RPMI8226 (cell line): Measurements from ENCODE around the gene SBF2.
A peak's percentile ranks its signal among the peaks of the same experiment; 100 is the strongest.
"Not testable (repeated sequence)": the region's sequence is repeated elsewhere in the genome, so short reads cannot be mapped to it uniquely, and the experiment has no call there.

Experiments
- DNase-seq: peaks from one replicate; pipeline ENCODE4 v3.0.0-alpha.2; 2015

Gene SBF2

DNA sequence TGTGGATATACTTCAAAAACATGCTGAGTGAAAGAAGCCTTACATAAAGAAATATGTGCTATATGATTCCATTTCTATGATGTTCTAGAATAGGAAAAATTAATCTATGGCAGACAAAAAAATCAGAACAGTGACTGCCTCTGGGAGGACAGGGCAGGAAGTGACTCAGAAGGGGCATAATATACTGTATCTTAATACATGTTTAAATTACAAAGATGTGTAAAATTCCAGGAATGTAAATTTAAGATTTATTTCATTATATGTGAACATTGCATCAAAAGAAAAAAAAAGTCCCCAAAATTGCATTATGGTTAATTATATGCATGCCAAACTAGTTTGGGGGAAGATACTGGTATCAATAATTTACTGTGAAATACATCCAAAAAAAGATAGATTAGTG is 32.2 kb downstream of the SBF2 start:
- DNase-seq, result no peak

DNA sequence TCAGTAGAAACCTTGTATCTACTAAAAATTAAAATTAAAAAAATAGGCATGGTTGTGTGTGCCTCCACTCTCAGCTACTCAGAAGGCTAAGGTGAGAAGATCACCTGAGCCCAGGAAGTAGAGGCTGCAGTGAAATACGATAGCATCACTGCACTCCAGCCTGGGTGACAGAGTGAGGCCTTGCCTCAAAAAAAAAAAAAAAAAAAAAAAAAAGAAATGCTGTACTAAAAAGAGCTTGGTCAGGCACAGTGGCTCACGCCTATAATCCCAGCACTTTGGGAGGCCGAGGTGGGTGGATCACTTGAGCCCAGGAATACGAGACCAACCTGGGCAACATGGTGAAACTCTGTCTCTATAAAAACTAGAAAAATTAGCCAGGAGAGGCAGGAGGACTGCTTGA is 36.5 kb downstream of the SBF2 start:
- DNase-seq, result no peak

DNA sequence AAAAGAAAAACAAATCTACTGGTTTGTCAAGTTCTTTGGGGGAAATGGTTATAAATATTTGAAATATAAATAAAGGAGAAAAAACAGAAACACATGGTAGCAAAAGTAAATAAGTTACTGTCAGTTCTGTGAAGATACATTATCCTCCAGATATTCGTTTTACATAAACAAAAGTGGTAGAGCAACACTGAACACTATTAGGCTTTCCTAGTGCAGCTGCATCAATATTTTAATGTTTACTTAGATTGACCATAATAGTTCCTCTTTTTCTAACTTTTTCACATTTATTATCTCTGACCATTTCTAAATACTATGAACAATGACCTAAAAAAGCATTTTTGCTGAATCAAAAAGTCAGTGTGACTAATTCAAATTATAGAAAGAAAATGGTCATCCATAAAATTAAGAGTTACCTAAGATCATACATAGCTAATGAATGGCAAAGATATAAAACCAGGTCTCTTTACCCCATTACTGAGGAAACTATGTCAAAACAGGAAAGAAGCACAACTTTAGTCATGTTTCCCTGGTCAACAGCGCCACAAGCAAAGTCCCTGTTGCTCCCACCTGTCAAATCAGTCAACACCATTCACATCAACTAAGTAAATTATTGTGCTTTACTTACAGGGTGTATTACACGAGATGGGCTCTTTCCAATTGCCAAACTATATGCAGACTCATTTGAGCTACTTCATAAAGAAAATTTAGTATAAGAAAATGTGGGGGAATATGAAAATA is 38.5 kb downstream of the SBF2 start:
- DNase-seq, result no peak

DNA sequence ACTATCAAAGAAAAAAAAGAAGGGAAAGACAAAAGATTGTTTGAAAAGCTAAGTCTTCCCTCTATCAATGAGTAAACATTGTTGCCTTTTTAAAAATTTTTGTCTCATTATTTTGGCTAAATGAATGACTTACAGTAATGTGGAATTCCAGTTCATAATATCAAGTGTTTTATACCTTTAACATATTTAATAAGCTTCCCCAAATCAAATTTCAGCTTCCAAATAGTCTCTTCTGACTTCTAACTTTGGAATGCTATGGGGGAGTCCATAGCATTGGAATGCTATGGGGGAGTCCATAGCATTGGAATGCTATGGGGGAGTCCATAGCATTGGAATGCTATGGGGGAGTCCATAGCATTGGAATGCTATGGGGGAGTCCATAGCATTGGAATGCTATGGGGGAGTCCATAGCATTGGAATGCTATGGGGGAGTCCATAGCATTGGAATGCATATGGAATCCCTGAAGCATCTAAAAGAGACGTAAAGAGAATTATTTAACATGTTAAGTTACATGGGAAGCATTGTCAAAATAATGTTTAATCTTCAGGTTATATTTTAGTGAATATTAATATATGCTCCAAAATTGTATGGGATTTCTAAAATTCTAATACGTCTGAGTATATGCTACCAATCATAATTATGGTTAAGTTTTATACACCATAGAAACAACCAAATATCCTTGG is 44.4 kb downstream of the SBF2 start:
- not testable (repeated sequence) for DNase-seq

DNA sequence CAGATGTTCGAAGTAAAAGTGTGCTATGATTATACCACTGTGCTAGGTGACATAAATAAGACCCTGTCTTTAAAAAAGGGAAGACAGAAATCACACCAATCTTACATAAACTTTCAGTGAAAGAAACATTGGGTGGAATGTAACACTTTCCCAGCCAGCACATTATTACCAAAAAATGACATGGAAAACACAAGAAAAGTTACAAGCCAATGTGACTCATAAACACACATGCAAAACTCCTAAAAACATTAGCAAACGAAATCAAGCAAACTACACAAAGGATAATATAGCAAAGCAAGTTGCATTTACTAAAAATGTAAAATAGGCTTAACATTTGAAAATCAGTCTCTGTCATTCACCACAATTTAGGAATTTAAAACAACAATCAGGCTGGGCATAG is 47.0 kb downstream of the SBF2 start:
- no peak for DNase-seq

DNA sequence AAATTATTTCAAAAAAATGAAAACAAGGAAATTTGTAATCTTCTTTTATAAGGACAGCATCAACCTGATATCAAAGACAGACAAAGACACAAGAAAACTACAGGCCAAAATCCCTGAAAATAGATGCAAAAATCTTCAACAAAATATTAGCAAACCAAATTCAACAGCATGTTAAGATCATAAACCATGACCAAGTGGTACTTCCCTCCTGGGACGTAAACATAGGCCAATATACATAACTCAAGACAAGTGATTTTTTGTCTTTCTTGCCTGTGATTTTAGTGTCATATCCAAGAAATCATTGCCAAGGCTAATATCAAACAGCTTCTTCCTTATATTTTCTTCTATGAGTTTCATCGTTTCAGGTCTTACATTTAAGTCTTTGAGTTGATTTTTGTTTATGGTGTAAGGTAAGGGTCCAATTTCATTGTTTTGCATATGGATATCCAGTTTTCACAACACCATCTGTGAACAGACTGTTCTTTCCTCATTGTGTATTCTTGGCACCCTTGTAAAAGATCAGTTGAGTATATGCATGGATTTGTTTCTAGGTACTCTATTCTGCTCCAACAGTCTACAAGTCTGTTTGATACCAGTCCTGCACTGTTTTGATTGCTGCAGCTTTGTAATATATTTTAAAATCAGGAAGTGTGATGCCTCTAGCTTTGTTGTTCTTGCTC is 50.0 kb downstream of the SBF2 start:
- no peak for DNase-seq

DNA sequence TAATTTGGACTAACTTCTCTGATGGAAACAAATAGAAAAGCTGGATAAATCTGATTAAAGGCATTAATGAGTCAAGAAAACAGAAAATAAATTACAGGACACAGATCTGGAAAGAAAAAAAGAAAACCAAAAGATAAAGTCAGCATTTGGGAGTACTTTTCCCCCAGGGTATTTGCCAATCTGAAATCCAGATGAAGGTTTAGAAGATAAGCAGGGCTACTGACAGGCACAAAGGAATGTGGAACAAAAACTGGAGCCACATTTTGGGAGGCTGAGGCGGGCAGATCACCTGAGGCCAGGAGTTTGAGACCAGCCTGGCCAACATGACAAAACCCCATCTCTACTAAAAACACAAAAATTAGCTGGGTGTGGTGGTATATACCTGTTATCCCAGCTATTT is 57.2 kb downstream of the SBF2 start:
- no peak for DNase-seq

DNA sequence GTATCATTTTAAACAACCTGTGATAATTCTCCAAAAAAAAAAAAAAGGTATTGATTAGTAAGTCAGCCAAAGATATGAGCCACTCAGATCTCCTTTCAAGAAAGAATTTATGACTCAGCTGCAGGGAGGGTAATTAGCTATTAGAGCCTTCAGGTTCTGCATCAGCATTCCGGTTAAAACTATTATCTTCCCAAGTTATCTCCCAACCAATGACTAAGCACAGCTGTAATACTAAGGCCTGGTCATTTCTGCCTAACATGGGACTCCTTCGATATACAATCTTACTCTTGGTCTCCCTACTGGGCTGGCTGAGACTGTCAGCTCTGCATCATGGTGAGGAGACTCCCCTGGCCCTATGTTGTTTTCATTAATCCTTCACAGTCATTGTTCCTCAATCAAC is 60.4 kb downstream of the SBF2 start:
- no peak for DNase-seq

DNA sequence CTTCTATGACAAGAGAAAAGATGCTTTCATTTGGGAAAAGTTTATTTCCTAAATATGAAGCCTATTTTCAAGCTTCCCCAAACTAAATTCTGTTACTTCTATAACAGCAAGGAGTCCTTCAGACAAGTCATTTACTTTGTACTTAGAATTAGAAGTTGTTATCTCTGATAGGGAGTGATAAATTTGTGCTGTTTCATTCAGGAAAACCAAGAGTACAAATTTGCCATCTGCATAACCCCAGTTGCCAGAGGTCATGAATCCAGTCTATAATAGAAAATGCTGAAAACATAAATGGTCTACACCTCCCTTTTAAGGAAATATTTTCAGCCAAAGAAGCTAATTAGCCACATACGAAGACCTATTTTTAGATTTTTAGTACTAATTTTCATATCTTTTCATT is 61.3 kb downstream of the SBF2 start:
- DNase-seq, result no peak

DNA sequence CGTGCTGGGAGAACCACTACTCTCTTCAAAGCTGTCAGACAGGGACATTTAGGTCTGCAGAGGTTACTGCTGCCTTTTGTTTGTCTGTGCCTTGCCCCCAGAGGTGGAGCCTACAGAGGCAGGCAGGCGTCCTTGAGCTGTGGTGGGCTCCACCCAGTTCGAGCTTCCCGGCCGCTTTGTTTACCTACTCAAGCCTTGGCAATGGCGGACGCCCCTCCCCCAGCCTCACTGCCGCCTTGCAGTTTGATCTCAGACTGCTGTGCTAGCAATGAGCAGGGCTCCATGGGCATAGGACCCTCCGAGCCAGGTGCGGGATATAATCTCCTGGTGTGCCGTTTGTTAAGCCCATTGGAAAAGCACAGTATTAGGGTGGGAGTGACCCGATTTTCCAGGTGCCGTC is 62.2 kb downstream of the SBF2 start:
- not testable (repeated sequence) for DNase-seq

DNA sequence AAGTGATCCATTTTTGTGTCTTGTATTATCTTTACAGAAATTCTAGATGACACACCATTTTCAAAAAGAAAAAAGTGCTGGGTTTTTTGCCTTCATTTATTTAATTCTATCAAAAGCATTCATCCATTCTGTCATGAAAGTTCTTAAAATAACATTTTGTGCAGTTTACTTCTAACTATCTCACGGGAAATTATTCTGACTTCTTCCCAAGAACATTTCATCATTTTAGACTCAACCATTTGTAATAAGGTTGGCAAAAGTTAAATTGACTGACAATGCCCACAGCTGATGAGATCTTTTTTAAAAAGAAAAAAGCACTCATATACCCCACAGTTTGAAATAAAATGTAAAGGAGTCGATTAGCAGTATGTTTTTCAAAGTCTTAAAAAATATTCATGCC is 68.5 kb downstream of the SBF2 start:
- DNase-seq, result no peak

DNA sequence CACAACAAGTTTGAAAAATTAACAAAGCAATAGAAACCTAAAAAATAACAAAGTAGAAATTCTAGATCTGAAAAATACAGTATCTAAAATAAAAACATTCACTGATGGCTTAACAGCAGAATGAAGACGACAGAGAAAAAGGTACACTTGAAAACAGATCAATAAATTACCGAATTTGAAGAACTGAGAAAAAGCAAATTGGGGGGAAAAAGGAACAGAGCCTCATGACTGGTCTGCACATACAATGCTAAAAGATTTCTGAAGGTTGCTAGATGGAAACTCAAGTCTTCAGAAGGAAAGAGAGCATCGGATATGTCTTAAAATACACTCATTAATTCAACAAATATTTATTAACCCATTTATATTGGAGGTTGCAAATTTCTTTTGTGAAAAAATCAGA is 71.6 kb downstream of the SBF2 start:
- DNase-seq, result no peak

DNA sequence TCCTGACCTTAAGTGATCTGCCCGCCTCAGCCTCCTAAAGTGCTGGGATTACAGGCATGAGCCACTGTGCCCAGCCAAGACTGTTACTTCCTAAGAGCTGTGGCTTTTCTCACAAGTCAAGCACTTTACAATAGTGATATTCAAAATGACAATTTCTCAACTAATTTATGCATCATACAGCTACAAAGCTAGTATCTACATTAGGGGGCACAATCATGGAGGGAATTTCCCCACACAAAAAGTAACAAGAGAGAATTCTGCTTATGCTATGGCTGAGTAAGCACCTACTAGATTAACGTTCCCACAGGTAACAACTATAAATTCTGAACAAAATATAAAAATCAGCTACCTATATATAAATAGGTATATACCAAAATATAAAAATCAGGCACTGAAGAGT is 72.7 kb downstream of the SBF2 start:
- DNase-seq, result no peak

DNA sequence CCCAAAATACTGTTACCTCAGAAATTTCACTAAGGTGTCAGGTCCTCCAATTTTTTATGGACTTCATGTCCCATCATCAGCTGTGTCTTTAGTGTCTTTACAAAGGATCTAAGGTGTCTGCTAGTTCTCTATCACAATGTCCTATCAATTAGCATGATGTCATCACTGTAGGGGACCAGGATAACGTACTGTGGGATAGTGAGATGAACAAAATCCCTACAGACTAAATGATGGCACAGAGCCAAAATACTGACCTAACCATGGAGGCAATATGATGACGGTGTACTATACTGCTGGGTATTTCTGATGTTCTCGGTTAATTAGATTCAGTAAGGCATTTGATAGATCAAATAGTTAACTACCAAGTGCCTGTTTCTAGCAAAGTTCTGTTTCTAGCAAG is 82.5 kb downstream of the SBF2 start:
- no peak for DNase-seq

DNA sequence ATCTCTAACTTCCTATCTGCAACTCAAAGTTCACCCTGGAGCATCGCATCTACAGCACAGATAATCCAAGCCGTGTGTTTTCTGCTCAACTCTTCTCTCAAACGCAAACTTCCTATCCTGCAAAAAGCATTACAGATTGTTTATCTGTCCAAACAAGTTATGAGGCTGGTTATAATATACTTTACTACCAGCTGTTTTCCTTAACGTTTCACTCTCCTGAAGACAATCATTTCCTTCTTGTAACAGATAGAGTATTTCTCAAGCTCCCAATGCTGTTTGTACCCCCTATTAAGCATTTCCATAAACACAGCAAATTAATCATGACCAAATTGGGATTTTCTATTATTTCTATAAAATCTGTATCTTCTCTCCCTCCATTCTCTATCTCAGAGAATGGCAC is 84.7 kb downstream of the SBF2 start:
- no peak for DNase-seq

DNA sequence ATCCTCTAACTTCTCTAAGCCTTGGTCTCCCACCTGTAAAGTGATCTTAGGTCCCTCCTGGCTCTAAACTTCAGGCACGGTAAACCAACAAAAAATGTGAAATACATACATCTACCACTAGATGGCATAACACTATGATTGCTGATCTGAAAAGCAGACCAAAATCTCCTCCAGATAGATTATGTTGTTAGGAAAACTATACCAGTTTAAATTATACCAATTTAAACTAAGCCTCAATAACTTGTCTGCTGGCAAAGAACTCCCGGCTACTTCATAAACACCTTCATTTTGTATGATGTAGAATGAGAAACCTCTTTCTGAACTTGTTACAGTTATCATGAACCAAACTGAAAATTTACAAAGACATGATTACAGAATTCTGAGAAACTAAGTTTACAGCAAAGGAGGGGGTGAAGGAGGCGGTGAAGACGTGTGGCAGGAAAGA is 85.9 kb downstream of the SBF2 start:
- peak; percentile 29 for DNase-seq

DNA sequence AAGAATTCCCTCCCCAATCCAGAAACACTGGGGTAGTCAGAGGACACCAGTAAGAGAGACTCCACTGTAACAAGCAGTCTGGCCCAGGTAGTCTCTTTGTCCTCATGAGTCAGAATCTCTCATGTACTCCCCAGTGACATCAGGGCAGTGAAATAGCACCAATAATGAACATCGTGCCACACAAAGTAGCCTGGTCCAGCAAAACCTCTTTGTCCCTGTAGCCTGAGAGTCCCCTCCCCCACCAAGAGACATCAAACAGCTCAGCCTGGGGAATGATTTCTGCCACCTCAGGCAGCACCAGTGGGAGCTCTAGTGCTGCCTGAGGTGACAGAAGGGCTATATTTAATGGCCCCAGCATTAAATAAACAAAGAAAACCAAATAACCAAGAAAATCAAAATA is 88.1 kb downstream of the SBF2 start:
- no peak for DNase-seq

DNA sequence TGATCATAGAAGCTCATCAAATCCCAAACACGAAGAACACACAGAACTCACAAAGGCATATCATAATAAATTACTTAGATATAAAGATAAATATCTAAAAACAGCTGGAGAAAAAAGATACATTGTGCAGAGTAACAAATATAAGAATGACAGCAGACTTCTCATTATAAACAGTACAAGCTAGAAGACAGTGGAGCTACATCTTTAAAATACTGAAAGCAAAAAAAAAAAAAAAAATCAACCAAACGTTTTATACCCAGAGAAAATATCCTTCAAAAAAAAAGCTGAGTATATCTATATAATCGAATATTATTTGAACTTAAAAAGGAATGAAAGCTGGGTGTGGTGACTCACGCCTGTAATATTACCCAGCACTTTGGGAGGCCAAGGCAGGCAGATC is 90.0 kb downstream of the SBF2 start:
- no peak for DNase-seq

DNA sequence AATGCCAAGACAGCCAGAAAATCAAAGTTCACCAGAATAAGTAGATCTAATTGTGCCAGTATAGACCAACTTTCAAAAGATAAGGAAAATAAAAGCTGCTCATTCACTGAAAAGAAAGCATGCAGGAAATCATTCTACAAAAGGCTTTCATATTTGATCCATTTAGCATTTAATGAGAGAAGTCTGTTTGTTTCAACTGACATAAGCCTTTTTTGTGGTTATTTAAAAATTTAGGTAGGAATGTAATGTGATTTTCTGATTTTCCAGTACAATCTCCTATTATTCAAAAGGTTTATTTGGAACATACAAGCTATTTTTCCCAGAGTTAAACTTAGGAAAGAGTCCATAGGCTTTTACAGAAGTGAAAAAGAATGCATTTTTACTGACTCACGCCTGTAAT is 92.7 kb downstream of the SBF2 start:
- no peak for DNase-seq

DNA sequence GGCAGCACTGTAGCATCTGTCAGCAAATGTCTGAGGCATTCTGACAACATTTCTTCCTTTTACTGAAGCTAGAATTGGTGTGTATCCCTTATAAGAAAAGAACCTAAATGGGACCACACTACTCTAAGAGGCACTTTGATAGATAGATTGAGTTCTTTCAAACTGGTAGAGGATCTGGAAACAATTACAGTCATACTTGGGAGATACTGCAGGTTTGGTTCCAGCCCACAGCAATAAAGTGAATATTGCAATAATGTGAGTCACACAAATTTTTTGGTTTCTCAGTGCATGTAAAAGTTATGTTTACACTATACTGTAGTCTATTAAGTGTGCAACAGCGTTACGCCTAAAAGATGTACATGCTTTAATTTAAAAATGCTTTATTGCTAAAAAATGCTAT is 96.9 kb downstream of the SBF2 start:
- DNase-seq, result no peak

DNA sequence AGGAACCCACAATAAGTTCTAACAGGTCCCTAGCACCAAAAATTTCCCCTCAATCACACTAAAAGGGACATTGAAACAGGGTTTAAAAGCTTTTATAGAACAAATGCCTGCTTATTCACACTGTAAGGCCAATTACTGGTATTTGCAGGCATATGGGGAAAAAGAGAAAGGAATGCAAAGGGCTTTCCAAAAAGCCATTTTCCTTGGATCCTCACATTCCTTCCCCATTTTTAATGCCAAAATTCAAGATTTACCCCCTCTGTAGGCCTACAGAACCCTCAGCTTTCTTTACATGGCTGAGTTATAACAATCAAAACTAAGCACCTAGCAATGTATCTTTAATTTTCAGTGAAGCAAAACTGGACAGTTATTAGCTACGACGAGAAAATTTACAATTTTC is 102.0 kb downstream of the SBF2 start:
- no peak for DNase-seq

DNA sequence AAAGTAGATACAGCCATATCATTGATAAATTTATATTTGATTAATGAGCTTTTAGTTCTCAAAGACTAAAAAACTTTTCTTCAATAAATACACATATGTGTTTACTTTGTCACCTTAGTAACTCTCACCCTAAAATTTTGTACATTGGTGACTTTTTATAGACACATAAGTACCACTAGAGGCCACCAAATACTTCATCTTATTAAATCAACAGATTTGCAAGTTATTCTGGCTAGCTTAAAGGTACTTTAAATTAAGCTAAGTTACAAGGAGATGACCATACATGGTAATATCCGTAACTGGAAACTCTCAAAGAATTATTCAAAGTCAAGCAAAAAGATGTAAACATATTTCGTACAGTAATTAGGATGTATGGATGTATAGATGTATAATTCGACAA is 112.2 kb downstream of the SBF2 start:
- DNase-seq, result peak; percentile 13

DNA sequence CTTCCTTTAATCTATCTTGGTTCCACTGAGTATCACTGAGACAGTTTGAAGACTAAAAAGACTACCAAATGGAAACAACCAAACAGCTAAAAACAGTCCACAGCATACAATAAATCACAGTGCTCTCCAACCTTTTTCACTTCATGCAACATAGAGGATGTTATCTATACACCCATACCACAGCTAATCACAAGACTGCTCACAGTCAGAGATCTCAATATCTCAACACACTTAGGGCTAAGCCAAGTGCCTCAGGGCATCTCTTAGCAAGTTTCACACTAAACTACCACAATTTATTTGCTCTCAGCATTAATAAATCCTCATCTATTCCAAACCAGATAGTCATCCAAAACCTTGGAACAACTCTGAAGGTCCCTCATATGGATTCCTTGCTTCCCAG is 129.4 kb downstream of the SBF2 start:
- DNase-seq, result no peak

DNA sequence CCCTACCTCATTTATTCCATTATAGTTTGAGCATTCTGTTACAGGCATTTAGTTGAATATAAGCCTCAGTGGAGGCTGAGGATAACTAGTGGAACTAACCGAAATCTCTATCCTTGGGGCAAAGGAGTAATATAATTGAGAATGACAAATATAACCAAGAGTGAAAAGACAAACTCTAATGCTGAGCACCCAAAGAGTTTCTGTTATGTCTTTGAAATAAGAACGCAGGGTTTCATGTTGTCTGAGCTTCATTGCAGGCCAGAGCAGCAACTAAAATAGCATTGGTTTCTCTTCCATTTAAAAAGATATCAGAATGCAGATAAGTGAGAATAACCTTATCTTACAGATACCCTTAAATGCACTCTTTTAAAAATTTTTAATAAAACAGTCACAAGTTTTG is 131.8 kb downstream of the SBF2 start:
- DNase-seq, result no peak
